ENCODE data around the gene PDIA5.
A peak's percentile ranks its signal among the peaks of the same experiment; 100 is the strongest.

Gene PDIA5

DNA sequence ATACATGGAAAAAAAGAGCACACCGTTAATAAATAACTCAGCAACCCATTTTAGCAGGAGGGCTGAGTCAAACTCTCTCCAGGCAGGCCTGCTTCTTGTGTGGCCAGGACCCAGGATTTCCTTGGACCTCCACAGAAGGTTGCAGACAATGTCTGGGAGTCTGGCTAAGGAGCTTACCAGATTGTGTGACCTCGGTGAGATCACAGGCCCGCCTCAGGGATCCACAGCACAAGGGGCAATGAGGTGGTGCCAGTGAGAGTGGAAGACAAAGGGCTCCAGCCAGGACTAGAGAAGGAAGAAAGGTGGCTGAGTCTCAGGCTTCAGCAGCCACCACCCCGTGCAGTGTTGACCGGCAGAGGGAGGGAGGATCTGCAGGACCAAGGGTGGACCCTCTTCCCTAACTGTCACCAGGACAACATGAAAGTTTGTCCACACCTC, 102.7 kb downstream of the PDIA5 start:
- no peak for DNase-seq (ENCODE audit: low spot score)

DNA sequence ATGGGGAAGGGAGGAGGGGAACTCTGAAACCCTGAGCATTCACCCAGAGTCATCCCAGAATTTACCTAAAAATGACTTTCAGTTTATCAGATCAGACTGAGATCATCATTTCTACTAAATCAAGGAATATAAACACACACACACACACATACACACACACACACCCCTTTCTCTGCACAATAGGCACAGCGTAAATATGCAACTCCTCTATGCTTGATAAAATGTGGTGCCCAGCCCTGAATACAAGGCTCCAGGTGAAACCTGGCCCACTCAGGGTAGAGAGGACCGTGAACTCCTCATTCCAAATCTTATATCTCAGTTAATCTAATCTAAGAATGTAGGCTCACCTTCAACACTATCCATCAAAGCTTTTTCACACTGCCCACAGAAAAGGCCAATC, 103.1 kb downstream of the PDIA5 start:
- no peak for DNase-seq (ENCODE audit: low spot score)

DNA sequence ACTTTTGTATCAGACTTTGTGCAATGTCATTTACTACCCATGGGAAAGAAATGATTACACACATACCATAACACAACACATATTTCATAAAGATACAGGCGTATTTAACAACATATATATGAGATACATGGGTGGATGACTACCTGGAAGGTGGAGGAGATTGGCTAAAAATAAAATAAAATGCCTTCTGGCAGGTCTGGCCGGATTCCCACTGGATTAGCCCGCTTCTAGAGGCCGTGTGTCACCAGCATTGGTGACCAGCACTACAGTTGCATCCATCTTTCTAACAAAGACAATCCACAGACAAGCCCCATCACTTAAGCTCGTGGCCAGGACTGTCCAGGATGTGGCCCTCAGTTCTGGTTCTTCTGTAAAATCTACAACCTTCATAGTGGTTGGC, 114.0 kb downstream of the PDIA5 start:
- DNase-seq (ENCODE audit: low spot score) = no peak

DNA sequence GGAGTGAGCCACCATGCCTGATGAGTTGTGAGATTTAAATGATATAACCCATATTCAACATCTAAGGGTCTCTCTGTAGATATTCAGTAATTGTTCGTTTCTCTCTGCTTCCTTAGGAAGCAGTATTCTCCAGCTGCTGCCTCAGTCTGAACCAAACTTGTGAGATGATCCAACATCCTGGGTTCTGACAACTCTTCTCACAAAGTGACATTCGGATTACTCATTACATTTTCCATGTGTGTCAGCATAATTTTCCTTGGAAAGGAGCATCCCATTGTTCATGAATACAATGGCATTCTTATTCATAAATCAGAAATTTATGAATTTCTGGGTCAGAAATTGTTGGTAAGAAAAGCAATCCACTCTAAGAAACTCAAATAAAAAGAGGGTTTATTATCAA, 119.9 kb downstream of the PDIA5 start:
- DNase-seq (ENCODE audit: low spot score) = no peak

DNA sequence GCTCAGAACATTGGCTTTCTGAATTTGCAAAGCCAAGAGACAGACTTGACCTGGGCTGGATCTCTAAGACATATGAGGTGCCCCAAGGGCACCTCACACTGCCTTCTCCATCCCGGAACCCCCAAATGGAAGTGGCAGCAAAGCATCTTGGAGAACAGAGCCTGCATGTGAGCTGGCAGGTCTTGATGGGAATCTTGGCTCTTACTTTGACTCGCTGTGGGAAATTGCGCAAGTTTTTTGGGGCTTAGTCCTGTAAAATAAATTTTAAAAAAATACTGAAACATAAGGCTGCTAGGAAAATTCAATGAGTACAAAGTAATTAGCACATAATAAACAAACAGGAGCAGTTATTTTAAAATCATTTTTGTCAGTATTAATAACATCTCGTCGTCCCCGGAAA, 121.2 kb downstream of the PDIA5 start:
- no peak for DNase-seq (ENCODE audit: low spot score)

DNA sequence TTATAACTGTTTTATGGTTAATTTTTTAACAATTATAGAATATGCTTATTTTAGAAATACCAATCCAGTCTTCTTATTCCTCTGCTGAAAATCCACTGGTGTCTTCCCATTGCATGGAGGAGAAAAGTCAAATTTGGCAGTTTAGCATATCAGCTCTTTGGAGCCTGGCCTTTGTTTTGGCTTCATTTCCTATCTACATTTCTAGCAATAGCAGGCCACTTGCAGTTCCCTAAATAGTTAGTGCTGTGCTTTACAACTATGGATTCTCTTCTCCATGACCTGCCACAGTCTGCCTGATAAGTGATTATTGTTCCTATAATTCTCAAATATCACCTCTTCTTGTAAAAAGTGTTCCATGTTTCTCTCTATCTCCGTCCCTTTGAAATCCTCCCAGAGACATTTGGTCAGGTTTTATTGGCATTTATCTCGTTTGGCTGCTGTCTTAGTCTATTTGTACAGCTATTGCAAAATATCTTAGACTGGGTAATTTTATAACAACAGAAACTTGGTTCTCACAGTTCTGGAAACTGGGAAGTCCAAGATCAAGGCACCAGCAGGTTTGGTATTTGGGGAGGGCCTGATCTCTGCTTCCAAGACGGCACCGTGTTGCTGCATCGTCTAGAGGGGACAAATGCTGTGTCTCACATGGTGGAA, 126.8 kb downstream of the PDIA5 start:
- DNase-seq (ENCODE audit: low spot score) = no peak

DNA sequence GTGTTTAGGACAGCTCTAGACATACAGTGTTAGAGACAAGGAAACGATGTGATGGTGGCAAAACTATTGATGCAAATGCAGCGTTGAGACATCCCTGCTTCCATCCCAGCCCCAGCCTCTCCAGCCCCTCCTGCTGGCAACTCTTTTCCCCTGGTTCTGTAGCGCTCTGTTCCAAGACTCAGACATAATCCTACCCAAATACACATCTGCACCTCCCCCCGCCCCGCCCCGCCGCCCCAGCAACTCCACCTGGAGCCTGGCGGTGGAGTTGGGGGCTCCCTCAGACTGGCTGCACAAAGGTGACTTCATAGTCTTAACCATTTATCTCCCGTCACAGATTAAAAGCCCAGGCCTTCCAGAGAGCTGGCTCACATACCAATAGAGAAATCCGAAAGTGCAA, 127.7 kb downstream of the PDIA5 start:
- no peak for DNase-seq (ENCODE audit: low spot score)

DNA sequence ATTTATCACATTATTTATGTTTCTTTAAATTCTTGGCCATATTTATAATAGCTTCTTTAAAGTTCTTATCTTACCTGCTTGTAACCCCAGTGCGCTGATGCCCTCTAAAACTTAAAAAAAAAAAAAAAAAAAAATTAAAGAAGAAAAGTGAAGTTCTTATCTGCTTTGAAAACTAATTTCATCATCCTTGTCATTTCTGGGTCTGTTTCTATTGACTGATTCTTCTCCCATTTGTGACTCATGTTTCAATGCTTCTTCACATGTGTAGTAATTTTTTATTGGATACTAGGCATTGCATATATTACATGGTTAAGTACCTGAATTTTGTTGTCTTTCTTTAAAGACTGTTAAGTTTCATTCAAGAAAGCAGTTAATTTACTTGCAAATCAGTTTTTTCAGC, 131.5 kb downstream of the PDIA5 start:
- DNase-seq (ENCODE audit: low spot score) = no peak

DNA sequence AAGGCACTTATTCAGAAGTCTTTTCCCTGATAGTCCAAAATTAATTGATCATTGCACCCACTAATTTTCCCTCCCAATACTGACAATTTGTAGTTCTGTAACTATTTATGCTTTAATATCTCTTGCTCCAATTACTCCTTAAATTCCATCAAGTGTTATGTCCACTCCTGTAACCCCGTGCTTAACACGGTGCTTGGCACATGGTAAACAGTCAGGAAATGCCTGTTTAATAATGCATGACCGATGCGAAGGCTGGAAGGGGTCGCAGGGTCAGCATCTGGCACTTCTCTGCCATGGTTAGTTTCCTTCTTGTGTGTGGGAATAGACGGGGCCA, 134.4 kb downstream of the PDIA5 start:
- no peak for DNase-seq (ENCODE audit: low spot score)

DNA sequence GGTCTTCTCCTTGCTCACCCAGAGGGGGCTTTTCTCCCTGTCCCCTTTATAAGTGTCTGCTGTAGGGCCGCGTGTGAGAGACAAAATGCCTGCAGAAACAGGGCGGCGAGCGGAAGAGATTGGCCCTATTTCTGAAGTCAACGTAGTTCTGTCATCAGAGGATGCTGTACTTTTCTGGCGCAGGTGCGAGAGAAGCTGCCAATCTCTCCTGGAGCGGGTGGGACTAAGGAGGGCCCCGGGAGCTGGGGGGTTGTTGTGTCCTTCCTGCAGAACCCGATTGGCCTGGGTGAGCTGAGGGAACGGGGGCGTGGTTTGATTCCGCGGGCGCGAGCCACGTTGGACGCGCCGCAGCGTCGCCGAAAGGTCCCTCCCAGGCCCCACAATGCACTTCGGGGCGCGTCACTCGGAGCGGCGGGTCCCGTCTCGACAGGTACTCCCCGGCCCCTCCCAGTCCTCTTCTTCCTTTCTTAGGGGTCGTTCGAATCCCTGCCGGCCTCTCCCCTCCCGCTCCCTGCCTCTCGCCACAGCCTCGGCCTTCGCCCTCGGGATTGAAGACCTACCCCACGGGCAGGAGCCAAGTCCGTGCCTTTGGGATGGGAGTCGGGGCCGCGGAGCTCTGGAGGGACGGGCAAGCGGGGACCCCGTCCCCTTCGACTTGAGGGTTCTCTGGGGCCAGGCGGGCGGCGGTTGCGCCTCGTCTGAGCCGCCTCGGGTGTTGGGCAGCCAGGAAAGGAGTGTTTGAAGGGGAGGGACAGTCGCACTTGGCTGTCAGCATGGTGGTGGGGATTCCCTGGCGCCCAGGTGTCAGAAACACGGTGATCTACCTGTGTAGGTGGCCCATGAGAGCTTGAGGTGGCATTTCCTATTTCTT, 135.0 kb downstream of the PDIA5 start, which contains the start of gene SEC22A:
SEC22A (plus strand) TSS at position 387 of the 871 bp plus-strand sequence. CDS start 7,275 bp downstream, outside the sequence.
- peak; percentile 91 for DNase-seq (ENCODE audit: low spot score)

DNA sequence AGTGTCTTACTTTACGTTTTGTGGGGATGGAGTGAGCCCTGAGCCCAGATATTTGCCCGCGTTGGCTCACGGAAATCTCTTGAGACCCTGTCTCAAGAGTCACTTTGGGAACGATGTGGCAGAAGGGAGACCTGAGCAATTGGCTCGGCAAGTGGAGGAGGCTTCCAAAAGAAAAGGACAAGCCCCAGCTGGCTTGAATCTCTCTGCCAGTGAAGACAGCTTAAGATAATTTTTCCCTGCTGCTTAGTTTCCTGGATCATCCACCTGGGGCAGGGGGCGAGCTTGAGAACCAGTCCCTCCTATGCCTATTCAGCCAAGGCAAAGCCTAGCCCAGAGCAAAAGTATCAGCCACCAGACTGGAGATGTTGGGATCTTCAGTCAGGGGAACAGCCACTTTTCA, 135.6 kb downstream of the PDIA5 start:
- DNase-seq (ENCODE audit: low spot score) = no peak
